CD4-positive, alpha-beta T cell treated with Interleukin-4 for 1 hour (primary cell): Measurements from ENCODE around the gene HFM1.
A peak's percentile ranks its signal among the peaks of the same experiment; 100 is the strongest.
"Not testable (repeated sequence)": the region's sequence is repeated elsewhere in the genome, so short reads cannot be mapped to it uniquely, and the experiment has no call there.

Experiments
- DNase-seq, 2 donors: peaks; one replicate each; pipeline ENCODE4 v3.0.0-alpha.2; 2020 to 2022

HFM1 gene, protein sequence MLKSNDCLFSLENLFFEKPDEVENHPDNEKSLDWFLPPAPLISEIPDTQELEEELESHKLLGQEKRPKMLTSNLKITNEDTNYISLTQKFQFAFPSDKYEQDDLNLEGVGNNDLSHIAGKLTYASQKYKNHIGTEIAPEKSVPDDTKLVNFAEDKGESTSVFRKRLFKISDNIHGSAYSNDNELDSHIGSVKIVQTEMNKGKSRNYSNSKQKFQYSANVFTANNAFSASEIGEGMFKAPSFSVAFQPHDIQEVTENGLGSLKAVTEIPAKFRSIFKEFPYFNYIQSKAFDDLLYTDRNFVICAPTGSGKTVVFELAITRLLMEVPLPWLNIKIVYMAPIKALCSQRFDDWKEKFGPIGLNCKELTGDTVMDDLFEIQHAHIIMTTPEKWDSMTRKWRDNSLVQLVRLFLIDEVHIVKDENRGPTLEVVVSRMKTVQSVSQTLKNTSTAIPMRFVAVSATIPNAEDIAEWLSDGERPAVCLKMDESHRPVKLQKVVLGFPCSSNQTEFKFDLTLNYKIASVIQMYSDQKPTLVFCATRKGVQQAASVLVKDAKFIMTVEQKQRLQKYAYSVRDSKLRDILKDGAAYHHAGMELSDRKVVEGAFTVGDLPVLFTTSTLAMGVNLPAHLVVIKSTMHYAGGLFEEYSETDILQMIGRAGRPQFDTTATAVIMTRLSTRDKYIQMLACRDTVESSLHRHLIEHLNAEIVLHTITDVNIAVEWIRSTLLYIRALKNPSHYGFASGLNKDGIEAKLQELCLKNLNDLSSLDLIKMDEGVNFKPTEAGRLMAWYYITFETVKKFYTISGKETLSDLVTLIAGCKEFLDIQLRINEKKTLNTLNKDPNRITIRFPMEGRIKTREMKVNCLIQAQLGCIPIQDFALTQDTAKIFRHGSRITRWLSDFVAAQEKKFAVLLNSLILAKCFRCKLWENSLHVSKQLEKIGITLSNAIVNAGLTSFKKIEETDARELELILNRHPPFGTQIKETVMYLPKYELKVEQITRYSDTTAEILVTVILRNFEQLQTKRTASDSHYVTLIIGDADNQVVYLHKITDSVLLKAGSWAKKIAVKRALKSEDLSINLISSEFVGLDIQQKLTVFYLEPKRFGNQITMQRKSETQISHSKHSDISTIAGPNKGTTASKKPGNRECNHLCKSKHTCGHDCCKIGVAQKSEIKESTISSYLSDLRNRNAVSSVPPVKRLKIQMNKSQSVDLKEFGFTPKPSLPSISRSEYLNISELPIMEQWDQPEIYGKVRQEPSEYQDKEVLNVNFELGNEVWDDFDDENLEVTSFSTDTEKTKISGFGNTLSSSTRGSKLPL (N-terminal part only)

DNA sequence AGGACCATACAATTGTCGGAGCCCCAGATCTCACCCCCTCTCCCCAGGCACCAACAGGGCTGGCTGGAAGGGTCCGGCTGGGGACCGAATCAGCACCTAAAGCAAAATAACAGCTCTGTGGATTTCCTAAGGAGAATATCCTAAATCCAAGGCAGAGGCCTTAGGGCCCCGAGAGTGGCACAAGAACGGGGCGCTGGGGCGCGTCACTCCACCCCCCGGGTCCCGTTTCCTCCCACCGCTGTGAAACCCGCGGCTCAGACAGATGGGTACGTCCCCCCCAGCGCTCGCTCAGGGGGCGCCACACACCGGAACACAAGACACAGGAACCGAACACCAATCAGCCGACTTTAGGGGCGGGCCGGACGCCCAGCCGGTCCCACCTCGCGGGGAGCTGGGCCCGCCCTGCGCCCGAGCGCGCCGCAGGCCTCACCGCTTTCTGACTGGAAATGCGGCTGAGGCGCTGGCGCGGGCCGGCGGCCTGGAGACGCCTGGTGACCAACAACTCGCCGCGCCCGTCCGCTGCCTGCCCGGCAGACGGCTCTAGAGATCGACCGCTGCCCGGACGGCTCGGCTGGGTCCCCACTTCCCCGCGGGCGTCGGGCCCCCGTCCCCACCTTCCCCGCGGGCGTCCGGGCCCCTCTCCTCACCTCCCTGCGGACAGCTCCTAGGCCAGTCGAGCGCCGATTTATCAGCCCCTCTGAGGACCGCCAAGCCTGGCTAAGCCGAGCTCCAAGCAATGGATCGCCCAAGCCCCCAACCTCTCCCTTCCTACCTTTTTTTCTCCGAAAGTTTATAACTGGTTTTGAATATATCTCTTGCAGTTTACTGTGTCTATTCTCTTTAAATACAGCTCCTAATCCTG is at the start of gene HFM1:
TSS of gene HFM1 (minus strand) at position 687 of the 862 bp plus-strand sequence. CDS start 3,755 bp downstream, outside the sequence.
- peak; percentile 39 to 58 for DNase-seq

- DNase-seq: no peak
These were observed 49.5 kb upstream of the HFM1 start for GRCh38 chr1:91454136-91454535.

GRCh38 chr1:91450260-91450659 is 45.6 kb upstream of the HFM1 start:
- DNase-seq: no peak

DNA sequence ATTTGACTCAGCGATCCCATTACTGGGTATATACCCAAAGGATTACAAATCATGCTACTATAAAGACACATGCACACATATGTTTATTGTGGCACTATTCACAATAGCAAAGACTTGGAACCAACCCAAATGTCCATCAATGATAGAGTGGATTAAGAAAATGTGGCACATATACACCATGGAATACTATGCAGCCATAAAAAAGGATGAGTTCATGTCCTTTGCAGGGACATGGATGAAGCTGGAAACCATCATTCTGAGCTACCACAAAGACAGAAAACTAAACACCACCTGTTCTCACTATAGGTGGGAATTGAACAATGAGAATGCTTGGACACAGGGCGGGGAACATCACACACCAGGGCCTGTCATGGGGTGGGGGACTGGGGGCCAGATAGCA is 43.1 kb upstream of the HFM1 start:
- DNase-seq: not testable (repeated sequence)

GRCh38 chr1:91441980-91442379 is 37.3 kb upstream of the HFM1 start:
- DNase-seq: not testable (repeated sequence)

GRCh38 chr1:91440847-91441246 is 36.2 kb upstream of the HFM1 start:
- DNase-seq: no peak

DNA sequence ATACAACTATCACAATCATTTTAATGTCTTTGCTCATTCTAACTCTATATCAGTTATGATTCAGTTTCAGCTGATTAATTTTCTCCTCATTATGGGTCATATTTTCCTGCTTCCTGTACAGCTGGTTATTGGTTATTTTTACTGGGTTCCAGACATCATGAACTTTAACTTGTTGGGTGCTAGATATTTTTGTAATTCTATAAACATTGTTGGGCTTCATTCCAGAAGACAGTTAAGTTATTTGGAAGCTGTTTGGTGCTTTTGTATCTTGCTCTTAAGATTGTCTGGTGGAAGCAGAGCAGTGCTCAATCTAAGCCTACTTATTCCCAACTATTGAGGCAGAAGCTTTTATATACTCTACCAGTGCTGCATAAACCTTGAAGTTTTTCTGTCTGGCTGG is 34.4 kb upstream of the HFM1 start:
- DNase-seq: no peak

DNA sequence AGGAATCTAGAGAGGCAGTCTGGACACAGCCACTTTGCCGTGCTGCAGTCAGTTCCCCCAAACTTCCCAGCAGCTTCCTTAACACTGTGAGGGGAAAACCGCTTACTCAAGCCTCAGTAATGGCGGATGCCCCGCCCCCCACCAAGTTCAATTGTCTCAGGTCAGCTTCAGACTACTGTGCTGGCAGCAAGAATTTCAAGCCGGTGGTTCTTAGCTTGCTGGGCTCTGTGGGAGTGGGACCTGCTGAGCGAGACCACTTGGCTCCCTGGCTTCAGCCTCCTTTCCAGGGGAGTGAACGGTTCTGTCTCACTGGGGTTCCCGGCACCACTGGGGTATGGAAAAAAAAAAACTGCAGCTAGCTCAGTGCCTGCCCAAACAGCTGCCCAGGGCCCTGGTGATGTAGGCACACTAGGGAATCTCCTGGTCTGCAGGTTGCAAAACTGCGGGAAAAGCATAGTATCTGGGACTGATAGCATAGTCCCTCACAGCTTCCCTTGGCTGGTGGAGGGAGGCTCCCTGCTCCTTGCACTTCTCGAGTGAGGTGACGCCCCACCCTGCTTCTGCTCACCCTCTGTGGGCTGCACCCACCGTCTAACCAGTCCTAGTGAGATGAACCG is 23.7 kb upstream of the HFM1 start:
- DNase-seq: no peak

- no peak for DNase-seq
These were observed 23.1 kb upstream of the HFM1 start for GRCh38 chr1:91427741-91428140.

GRCh38 chr1:91422523-91422922 is 17.9 kb upstream of the HFM1 start:
- not testable (repeated sequence) for DNase-seq

DNA sequence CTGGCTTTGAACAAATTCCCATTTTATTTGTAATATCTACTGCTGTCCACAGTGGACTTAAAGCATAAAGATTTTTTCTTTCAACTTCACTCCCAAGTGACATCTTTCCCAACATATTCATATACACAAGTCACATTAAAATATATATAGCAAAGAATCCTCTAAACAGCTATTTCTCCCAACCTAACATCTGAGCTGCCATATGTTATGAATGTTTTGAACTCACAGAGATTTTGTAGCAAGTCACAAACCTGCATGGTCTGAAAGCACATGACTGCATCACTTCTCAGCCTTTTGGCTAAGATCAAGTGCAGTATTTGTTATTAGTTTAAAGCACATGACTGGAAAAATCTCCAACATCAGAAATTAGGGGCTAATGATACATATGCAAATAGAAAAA is 7.7 kb upstream of the HFM1 start:
- no peak for DNase-seq

GRCh38 chr1:91406773-91407389 is 2.2 kb upstream of the HFM1 start:
- no peak for DNase-seq

- no peak for DNase-seq
These were observed 2.6 kb downstream of the HFM1 start for GRCh38 chr1:91402023-91402422.

- no peak for DNase-seq
These were observed 4.4 kb downstream of the HFM1 start for GRCh38 chr1:91400133-91400725.

DNA sequence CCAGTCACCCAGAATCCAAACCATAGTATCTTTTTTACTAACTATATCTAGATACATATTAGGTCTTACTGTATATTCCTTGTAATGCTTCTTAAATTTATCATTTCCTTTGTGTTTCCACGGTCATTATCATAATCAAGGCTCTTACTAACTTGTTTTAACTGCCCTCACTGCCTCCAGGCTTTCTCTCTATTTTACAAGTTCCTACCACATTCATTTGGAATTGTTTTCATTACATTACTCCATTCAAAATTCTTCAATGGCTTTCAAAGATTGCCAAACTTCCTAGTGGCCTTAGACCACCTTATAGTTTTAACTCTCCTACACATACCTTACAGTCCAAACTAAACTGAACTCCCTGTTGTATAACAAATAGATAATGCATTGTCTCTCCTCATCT is 6.3 kb downstream of the HFM1 start:
- DNase-seq: no peak

GRCh38 chr1:91397605-91398004 is 7.0 kb downstream of the HFM1 start:
- DNase-seq: no peak

- DNase-seq: no peak
These were observed 11.6 kb downstream of the HFM1 start for GRCh38 chr1:91393042-91393441.

DNA sequence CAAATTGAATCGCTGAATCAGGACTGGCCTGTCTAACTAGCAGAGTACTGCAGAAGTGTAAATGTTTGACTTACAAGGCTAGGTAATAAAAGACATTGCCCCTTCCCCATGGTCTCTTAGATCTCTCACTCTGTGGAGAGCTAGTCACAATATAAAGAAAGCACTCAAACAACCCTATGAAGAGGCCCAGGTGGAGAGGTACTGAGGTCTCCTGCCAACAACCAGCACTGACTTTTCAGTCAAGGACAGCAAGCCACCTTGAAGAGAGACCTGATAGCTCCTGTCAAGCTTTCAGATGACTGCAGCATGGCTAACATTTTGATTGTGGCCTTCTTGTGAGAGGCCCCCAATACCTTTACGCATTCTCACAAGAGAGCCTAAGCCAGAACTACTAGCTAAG is 18.5 kb downstream of the HFM1 start:
- no peak for DNase-seq

- DNase-seq: no peak
These were observed 21.2 kb downstream of the HFM1 start for GRCh38 chr1:91383456-91383855.

DNA sequence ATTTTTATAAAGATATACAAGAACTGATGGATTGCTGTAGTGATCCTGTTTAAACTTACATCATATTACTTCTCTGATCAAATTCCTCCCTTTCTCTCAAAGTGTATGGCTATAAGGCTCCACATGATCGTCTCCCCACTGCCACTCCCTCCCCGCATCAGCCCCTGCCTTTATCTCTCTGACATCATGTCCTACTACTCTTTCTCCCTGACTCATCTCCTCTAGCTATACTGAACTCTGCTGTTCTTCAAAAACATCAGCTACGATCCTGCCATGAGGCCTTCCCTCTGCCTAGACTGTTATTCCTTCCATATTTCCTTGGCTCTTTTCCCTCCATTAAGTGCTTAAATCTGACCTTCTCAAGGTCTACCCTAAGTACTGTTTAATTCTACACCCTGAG is 22.8 kb downstream of the HFM1 start:
- no peak for DNase-seq

- DNase-seq: no peak
These were observed 30.6 kb downstream of the HFM1 start for GRCh38 chr1:91374086-91374485.
